Measurements from ENCODE around the gene ABHD11. TPM values are rescaled to one million over a fixed set of nuclear protein-coding genes. Genes with fewer than 3 reads are reported as not detected.

ABHD11 gene
- total and polyA plus RNA-seq, 5 donors from 2014 or later: 14.5 to 19.3 (median 17.2) TPM

DNA sequence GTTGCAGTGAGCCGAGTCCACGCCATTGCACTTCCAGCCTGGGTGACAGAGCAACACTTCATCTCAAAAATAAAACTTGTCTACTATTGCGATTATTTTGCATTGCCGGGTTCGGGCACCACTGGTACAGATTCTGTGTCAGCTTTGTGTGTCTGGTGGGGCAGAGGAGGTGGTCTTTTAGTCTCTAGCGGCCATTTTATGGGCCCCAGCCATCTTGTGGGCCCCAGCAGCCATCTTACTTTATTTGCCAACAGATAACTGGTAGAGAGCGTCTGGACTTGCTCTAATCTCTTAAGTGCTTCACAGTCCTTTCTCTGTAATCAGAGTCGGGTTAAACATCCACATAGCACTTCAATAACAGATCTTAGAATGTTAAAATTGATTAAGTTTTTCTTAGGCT lies 50.3 kb downstream of the ABHD11 start:
- no peaks in the 10 kb centered on the region for H3K9me3 ChIP-seq (ENCODE audit: control insufficient read depth in 2 of 2, low read length in 2 of 2)
- no peak overlapping the region for H3K27ac ChIP-seq (ENCODE audit: insufficient read depth, low read length, poor library complexity, severe bottlenecking)
- peaks cover 13% of the 10 kb centered on the region for H3K4me1 ChIP-seq (ENCODE audit: control insufficient read depth, insufficient read depth, low read length, poor library complexity, severe bottlenecking)
- Mint-ChIP-seq H3K4me3 (peak overlapping the region in 2 of 4 donors; percentile 35 to 41), H3K27me3 (no peaks in the 10 kb centered on the region), H3K36me3 (peaks cover 45% of the 10 kb centered on the region), H3K4me1 (peaks cover 7 to 34% (median 12%) of the 10 kb centered on the region in 4 donors), H3K27ac (peak overlapping the region in 2 of 3 donors; percentile 12), H3K9me3 (no peaks in the 10 kb centered on the region)
- no peaks in the 10 kb centered on the region for H3K27me3 ChIP-seq (ENCODE audit: control insufficient read depth, insufficient read depth, low read length)
- H3K4me3 ChIP-seq (ENCODE audit: low read depth, low read length): no peak overlapping the region
- ATAC-seq (ENCODE audit: low read depth in 2 of 2): no peak
- peaks cover 62% of the 10 kb centered on the region for H3K36me3 ChIP-seq (ENCODE audit: control insufficient read depth, insufficient read depth, low read length)
- no peak for DNase-seq

Other genes starting within 250 kb of the ABHD11 start
- 61.8 TPM for gene BAZ1B, start 216.5 kb downstream of the ABHD11 start, total RNA-seq
- 10 to 100 TPM; 13.0 to 14.4 (median 13.8) TPM for gene BAZ1B, start 216.5 kb downstream of the ABHD11 start, polyA plus RNA-seq
- 126 TPM for gene BCL7B, start 181.1 kb downstream of the ABHD11 start, total RNA-seq
- 100 to 1,000 TPM in 1 of 4 donors, 10 to 100 TPM in 3; 78.9 to 105 (median 89.7) TPM for gene BCL7B, start 181.1 kb downstream of the ABHD11 start, polyA plus RNA-seq
- gene TBL2, start 160.2 kb downstream of the ABHD11 start, total RNA-seq: 12.2 TPM
- gene TBL2, start 160.2 kb downstream of the ABHD11 start, polyA plus RNA-seq: 10 to 100 TPM; 24.1 to 32.5 (median 28.1) TPM
- gene MLXIPL, start 114.3 kb downstream of the ABHD11 start, total RNA-seq: not detected
- not detected for gene MLXIPL, start 114.3 kb downstream of the ABHD11 start, polyA plus RNA-seq
- gene VPS37D, start 71.0 kb downstream of the ABHD11 start, total RNA-seq: 0.64 TPM
- under 1 TPM in 1 of 4 donors, not detected in 3; 0.29 TPM for gene VPS37D, start 71.0 kb downstream of the ABHD11 start, polyA plus RNA-seq
- gene DNAJC30, start 55.3 kb downstream of the ABHD11 start, total RNA-seq: 10.0 TPM
- 10 to 100 TPM; 10.8 to 14.4 (median 12.8) TPM for gene DNAJC30, start 55.3 kb downstream of the ABHD11 start, polyA plus RNA-seq
- 96.3 TPM for gene BUD23, start 55.2 kb downstream of the ABHD11 start, total RNA-seq
- 100 to 1,000 TPM; 112 to 127 (median 120) TPM for gene BUD23, start 55.2 kb downstream of the ABHD11 start, polyA plus RNA-seq
- 27.3 TPM for gene STX1A, start 19.1 kb downstream of the ABHD11 start, total RNA-seq
- 1 to 10 TPM in 3 of 4 donors, under 1 TPM in 1; 0.80 to 3.1 (median 2.0) TPM for gene STX1A, start 19.1 kb downstream of the ABHD11 start, polyA plus RNA-seq
- gene CLDN3, start 31.5 kb upstream of the ABHD11 start, total RNA-seq: not detected
- not detected for gene CLDN3, start 31.5 kb upstream of the ABHD11 start, polyA plus RNA-seq
- 0.79 TPM for gene CLDN4, start 92.2 kb upstream of the ABHD11 start, total RNA-seq
- under 1 TPM; 0.10 to 0.63 (median 0.23) TPM for gene CLDN4, start 92.2 kb upstream of the ABHD11 start, polyA plus RNA-seq
- 2.9 TPM for gene METTL27, start 103.7 kb upstream of the ABHD11 start, total RNA-seq
- 10 to 100 TPM in 2 of 4 donors, 1 to 10 TPM in 2; 1.1 to 29.1 (median 11.9) TPM for gene METTL27, start 103.7 kb upstream of the ABHD11 start, polyA plus RNA-seq
- not detected for gene TMEM270, start 122.4 kb upstream of the ABHD11 start, total RNA-seq
- under 1 TPM in 1 of 4 donors, not detected in 3; 0.34 TPM for gene TMEM270, start 122.4 kb upstream of the ABHD11 start, polyA plus RNA-seq

Data from CD4-positive, CD25-positive, alpha-beta regulatory T cell (primary cell).